WTC11 (cell line): Measurements from ENCODE around the gene CEP85L.

ENCODE experiments used
- CTCF ChIP-seq: fragments of 200-600 bp; IDR thresholded peaks from 2 replicates; pipeline ENCODE4 v1.8.0; 2022; ENCODE audit warnings: antibody characterized with exemption
- MAX ChIP-seq: sonication (generic); formaldehyde crosslinking; IDR thresholded peaks from 2 replicates; pipeline ENCODE4 v1.8.0; 2022; ENCODE audit warnings: mild to moderate bottlenecking, missing genetic modification reagents
- PREB ChIP-seq: sonication (generic); formaldehyde crosslinking; IDR thresholded peaks from 2 replicates; pipeline ENCODE4 v1.8.1; 2022; ENCODE audit warnings: mild to moderate bottlenecking, missing genetic modification reagents, moderate library complexity, borderline replicate concordance
- ZNF121 ChIP-seq: sonication (generic); formaldehyde crosslinking; IDR thresholded peaks from 2 replicates; pipeline ENCODE4 v1.8.0; 2023; ENCODE audit warnings: missing genetic modification reagents

GRCh38 chr6:118579786-118580185 is 71.6 kb downstream of the CEP85L start:
- no peak for TF ChIP-seq CTCF
- no peak for TF ChIP-seq PREB
- TF ChIP-seq MAX (CRISPR knock-in tag): no peak
- TF ChIP-seq ZNF121 (CRISPR knock-in tag): no peak
